T-helper 1 cell treated with Interleukin-12 subunit alpha and Interleukin-12 subunit beta and Interleukin-4 antibody, amounts not matched to agents 30 μg/mL and 1 μg/mL, for 36 hours (primary cell): ENCODE results near the gene POR.
A peak's percentile ranks its signal among the peaks of the same experiment; 100 is the strongest.

Experiments used
- H3K27ac Mint-ChIP-seq: one replicate; pipeline ENCODE4 v1.8.0; 2021; ENCODE audit warnings: mild to moderate bottlenecking, mixed read lengths
- H3K27me3 Mint-ChIP-seq: one replicate; pipeline ENCODE4 v1.8.0; 2021; ENCODE audit warnings: low read depth, mixed read lengths
- H3K36me3 Mint-ChIP-seq: one replicate; pipeline ENCODE4 v1.8.0; 2021; ENCODE audit warnings: low read depth, mixed read lengths
- H3K4me1 Mint-ChIP-seq: one replicate; pipeline ENCODE4 v1.8.0; 2021; ENCODE audit warnings: low read depth, mixed read lengths
- H3K4me3 Mint-ChIP-seq: one replicate; pipeline ENCODE4 v1.8.0; 2021; ENCODE audit warnings: mild to moderate bottlenecking, moderate library complexity, mixed read lengths
- H3K9me3 Mint-ChIP-seq: one replicate; pipeline ENCODE4 v1.8.0; 2021; ENCODE audit warnings: mixed read lengths

The POR gene

DNA sequence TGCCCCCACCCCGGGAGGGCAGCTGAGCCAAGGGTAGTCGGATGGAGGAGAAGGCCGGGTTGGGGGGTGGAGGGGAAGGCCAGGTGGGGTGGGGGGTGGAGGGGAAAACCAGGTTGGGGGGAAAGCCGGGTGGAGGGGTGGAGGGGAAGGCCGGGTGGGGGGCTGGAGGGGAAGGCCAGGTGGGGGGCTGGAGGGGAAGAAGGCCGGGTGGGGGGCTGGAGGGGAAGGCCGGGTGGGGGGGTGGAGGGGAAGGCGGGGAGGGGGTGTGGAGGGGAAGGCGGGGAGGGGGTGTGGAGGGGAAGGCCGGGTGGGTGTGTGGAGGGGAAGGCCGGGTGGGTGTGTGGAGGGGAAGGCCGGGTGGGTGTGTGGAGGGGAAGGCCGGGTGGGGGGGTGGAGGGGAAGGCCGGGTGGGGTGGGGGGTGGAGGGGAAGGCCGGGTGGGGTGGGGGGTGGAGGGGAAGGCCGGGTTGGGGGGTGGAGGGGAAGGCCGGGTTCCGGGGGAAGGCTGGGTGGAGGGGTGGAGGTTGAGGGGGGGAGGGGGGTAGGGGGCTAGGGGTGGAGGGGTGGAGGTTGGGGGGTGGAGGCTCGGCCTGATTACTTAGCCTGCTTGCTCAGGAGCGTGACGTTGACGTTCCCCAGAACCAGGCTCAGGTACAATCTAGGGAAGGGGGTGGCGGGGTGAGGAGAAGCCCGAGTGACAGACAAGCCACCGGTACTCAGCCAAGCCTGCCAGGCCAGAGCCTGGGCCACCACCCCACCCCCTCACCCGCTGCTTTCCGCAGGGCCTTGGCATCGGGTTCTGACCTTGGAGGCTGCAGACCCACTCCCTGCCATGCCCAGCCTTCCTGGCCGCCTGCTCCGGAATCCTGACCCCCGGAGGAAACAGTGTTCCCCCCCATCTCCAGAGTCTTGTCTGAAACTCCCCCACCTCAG lies 73.9 kb downstream of the POR start:
- Mint-ChIP-seq H3K4me3 (no peak overlapping the region), H3K36me3 (peaks cover 5% of the 10 kb centered on the region), H3K9me3 (no peaks in the 10 kb centered on the region), H3K27me3 (no peaks in the 10 kb centered on the region), H3K27ac (no peak overlapping the region), H3K4me1 (peaks cover 16% of the 10 kb centered on the region)

DNA sequence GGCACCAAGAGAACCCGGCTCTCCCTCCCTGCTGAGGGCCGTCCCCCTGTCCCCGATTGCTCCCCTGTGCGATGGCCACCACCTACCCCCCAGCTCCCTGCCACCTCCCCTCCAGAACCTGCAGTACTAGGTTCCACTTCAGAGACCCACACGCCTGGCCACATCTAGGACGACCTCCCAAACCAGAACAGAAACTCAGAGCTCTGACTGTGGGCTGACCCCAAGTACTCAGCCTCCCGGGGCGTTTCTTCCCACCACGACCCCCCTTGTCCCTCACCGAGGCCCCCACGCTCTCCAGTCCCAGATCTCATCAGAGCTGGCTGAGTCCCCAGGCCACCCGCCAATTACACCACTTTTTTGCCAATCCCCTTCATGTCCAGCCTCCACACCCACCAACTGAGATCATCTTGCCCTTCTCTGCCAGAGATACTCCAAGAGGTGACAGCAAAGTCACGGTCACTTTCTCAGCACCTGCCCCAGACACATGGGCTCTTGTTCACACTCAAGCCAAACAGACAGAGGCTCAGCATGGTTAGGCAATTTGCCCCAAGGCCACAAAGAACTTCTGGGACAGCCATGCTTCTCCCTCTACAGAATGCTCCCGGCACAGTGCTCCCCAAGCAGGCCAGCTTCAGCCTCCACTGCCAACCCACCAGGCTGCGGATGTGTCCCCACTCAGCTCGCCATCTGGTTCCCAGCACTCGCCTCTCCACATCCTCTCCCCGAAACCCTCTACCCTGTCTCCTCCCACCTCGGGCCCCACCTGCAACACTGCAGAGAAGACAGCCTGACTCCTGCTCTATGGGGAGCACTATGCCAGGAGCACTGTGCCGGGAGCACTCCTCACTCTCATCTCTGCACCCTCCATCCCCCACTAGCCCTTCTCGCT lies 74.8 kb downstream of the POR start:
- Mint-ChIP-seq H3K4me3 (no peak overlapping the region), H3K4me1 (peaks cover 16% of the 10 kb centered on the region), H3K27me3 (no peaks in the 10 kb centered on the region), H3K27ac (peak overlapping the region; percentile 35), H3K9me3 (no peaks in the 10 kb centered on the region), H3K36me3 (peaks cover 5% of the 10 kb centered on the region)

DNA sequence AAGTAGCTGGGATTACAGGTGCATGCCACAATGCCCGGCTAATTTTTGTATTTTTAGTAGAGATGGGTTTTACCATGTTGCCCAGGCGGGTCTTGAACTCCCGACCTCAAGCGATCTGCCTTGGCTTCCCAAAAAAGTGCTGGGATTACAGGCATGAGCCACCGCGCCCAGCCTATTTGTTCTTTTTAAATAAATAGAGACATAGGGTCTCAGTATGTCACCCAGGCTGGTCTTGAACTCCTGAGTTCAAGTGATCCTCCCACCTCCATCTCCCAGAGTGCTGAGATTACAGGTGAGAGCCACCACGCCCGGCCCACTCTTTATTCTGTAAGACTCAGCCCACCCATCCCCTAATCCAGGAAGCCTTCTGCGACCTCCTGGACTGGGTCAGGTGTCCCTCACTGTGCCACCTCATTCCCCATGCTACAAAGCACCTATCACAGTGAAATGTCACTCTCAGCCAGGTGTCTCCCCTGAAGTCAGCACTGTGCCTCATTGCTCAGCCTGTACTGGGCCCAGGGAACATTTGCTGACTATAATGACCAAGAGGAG lies 76.7 kb downstream of the POR start:
- Mint-ChIP-seq H3K36me3 (peaks cover 16% of the 10 kb centered on the region), H3K4me3 (no peak overlapping the region), H3K27me3 (no peaks in the 10 kb centered on the region), H3K4me1 (peaks cover 18% of the 10 kb centered on the region), H3K9me3 (no peaks in the 10 kb centered on the region), H3K27ac (no peak overlapping the region)

DNA sequence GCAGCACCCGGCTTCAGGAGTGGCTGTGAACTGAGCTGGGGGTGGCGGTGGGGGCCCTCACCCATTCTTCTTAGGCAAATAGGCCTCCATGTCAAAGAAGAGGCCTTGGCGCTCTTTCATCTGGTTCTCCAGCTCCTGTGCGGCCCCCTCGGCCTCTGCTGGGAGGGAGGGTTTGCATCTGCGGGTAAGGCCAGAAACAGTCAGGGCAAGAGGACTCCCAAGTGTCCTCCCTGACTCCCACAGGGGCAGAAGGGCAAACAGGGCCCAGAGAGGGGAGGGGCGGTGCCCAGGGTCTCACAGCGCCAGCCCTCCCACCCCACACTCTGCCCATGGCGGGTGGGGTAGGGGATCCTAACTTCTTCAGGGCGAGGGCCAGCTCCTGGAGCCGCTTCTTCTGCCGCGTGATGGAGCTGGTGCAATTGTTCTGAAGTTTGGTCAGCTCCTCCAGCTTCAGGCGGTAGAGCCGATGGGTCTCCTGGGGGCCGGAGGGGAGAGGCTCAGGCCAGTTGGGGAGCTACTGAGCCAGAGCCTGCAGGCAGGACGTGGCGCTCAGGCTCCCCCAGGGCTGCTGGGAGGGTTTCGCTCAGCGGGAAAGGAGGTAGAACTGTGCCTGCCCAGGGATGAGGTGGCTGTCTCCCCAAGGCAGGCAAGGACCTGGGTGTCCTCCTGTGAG lies 77.3 kb downstream of the POR start:
- Mint-ChIP-seq H3K27me3 (no peaks in the 10 kb centered on the region), H3K4me3 (no peak overlapping the region), H3K9me3 (no peaks in the 10 kb centered on the region), H3K4me1 (peaks cover 24% of the 10 kb centered on the region), H3K36me3 (peaks cover 20% of the 10 kb centered on the region), H3K27ac (no peak overlapping the region)

DNA sequence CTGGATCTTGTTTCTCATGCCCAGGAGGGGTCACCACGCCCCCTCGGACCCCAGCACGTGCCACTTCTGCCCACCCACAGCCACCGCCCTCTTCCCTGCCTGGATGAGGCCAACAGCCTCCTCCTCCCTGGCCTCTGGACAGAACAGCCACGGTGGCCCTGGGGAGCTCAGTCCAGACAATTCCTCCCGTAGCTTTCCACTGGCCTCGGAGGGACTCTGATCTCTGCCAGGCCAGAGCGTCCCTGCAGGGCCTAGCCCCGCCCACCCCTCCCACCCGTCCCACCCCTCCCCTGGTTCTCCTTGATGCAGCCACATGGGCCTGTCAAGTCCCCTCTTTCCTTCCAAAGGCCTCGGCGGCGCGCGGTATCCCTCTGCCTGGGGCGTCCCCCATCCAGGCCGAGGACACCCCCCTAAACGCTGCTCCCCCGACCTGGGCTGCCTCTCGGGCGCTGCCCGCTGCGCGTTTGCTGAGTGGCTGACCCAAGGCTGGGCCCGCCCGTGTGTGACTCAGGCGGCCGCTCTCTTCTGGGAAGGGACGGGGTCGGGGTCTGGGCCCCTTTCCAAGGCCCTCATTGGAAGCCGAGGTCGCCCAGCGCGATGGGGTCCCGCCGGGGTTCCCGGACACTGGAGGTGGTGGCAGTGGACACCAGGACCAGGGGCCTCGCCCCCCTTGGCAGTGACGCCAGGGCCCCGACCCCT lies 78.9 kb downstream of the POR start:
- peaks cover 29% of the 10 kb centered on the region for H3K4me1 Mint-ChIP-seq
- H3K27ac Mint-ChIP-seq, result peak overlapping the region; percentile 41

DNA sequence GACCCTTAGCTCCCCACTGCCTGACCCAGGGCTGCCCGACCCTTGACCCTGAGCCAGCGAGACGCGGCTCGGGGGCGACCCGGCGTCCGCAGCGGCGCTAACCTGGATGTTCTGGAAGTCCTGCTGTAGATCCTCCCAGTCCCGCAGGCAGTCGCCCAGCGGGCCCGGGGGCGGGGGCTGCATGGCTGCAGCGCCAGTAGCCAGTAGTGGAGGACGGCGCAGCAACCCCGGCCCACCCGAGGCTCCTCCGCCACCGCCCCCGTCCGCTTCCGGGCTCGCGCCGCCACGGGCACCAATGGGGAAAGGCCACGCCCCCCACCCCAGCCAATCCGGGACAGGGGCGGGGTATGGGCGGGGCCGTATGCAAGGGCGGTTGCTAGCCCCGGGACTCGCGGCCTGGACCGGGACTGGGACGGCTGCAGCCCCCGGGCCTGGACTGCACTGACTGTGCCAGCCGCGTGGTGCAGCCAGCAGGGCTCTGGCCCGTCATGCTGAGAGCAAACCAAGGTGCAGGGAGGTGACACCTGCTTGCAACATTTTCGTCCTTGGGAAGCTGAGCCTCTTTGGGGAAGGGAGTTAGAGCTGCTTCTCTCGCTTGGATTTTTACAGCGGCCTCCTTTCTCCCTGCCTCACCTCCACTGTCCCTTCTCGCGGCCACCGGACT lies 79.6 kb downstream of the POR start, which contains the start of gene TMEM120A:
Gene TMEM120A (minus strand): TSS at position 208 of the 664 bp plus-strand sequence. CDS start 25 bp downstream, at position 183.
- H3K27ac Mint-ChIP-seq, result peak within 1 kb of the TSS; percentile 41
- peaks cover 32% of the 10 kb centered on the region for H3K36me3 Mint-ChIP-seq
- peaks cover 28% of the 10 kb centered on the region for H3K4me1 Mint-ChIP-seq
- no peaks in the 10 kb centered on the region for H3K9me3 Mint-ChIP-seq
- H3K27me3 Mint-ChIP-seq, result no peaks in the 10 kb centered on the region
- H3K4me3 Mint-ChIP-seq, result peak within 1 kb of the TSS; percentile 76

More for the DNA sequence above, 78.9 kb downstream of the POR start:
- peak overlapping the region; percentile 76 for H3K4me3 Mint-ChIP-seq
- H3K27me3 Mint-ChIP-seq, result no peaks in the 10 kb centered on the region
- H3K9me3 Mint-ChIP-seq, result no peaks in the 10 kb centered on the region
- peaks cover 31% of the 10 kb centered on the region for H3K36me3 Mint-ChIP-seq

DNA sequence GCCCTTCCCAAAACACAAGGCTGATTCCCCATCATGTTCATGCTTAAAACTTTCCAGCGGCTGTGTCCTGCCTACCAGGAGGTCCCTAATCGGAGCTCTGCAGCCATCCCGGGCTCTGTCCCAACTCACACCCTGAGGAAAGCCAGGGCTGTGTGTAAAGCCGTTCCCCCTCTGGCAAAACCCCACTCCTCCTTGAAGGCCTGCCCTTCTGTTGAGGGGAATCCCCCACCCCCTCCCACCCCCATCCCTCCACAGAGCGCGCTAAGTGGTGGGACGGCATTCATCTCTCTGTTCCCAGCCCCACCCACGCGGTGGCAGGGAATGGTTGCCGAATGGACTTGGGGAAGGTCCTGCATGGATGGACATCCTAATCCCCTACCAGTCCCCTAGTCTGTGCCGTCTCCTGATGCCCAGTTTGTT lies 80.1 kb downstream of the POR start:
- peaks cover 23% of the 10 kb centered on the region for H3K4me1 Mint-ChIP-seq
- no peaks in the 10 kb centered on the region for H3K9me3 Mint-ChIP-seq
- no peaks in the 10 kb centered on the region for H3K27me3 Mint-ChIP-seq
- H3K4me3 Mint-ChIP-seq, result peak overlapping the region; percentile 76
- H3K36me3 Mint-ChIP-seq, result peaks cover 31% of the 10 kb centered on the region
- H3K27ac Mint-ChIP-seq, result no peak overlapping the region

DNA sequence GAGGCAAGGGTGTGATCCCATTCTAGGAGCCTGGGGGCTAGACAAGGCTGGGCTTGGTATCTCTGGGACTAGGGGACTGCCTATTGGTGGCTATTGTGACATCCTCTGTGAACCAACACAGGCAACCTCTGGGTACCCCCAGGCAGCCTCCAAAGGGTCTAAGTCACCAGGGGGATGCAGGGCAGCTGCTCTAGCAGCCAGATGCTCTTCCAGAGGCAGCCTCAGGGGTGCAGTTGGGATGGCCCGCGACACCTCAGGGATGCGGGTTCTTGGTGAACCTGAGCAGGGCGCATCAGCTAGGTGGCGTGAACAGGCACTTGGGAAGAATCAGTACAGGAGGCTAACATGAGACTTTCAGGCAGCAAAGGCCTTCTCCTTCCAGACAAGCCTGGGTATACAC lies 81.0 kb downstream of the POR start:
- Mint-ChIP-seq H3K27ac (no peak overlapping the region), H3K36me3 (peaks cover 31% of the 10 kb centered on the region), H3K27me3 (no peaks in the 10 kb centered on the region), H3K4me3 (peak overlapping the region; percentile 18), H3K9me3 (no peaks in the 10 kb centered on the region), H3K4me1 (peaks cover 21% of the 10 kb centered on the region)

DNA sequence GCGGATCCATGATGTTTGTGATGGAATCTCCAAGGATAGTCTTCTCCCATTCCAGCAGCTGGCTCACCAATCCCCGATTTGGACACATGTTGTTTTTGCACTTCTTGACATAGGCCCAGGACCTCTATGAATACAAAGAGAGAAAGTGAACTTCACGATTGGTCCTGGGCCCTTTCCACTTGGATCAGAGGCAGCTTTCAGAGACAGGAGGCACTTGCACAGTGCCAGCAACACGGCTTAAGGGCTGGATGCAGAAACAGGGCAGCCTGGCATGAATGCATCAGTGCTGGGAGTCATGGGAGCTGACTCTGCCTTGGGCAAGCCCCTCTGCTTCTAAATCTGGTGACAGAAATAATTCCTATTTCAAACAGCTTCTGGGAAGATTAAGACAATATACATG lies 81.5 kb downstream of the POR start:
- no peak overlapping the region for H3K27ac Mint-ChIP-seq
- H3K27me3 Mint-ChIP-seq, result no peaks in the 10 kb centered on the region
- H3K9me3 Mint-ChIP-seq, result no peaks in the 10 kb centered on the region
- H3K4me3 Mint-ChIP-seq, result no peak overlapping the region
- peaks cover 20% of the 10 kb centered on the region for H3K4me1 Mint-ChIP-seq
- H3K36me3 Mint-ChIP-seq, result peaks cover 32% of the 10 kb centered on the region

DNA sequence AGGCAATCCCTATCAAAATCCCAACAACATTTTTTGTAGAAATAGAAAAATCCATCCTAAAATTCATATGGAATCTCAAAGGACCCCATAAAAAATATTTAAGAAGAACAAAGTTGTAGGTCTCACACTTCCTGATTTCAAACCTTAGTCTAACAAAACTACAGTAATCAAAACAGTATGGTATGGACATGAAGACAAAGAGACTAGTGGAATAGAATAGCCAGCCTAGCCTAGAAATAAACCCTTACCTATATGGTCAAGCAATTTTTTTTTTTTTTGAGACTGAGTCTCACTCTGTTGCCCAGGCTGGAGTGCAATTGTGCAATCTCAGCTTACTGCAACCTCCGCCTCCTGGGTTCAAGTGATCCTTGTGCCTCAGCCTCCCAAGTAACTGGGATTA lies 83.1 kb downstream of the POR start:
- Mint-ChIP-seq H3K4me1 (peaks cover 19% of the 10 kb centered on the region), H3K27ac (no peak overlapping the region), H3K27me3 (no peaks in the 10 kb centered on the region), H3K4me3 (no peak overlapping the region), H3K9me3 (no peaks in the 10 kb centered on the region), H3K36me3 (peaks cover 38% of the 10 kb centered on the region)

DNA sequence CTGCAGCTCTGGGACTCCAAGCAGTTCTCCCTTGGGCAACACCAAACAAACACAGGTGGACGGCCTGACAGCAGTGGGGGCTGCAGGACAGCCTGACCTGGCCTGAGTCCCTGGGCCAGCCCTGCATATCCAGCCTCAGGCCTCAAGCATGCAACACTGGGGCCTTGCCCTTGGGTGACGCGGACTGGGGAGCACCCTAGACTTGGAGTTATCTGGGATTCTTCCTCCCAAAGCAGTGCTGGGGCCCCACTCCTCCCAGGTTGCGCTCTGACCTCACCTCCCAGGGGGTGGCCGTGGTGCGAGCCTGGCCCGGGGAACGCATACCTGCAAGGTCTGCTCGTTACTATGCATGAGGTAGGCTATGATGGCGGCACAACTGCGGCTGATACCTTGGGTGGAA lies 85.6 kb downstream of the POR start:
- Mint-ChIP-seq H3K27me3 (no peaks in the 10 kb centered on the region), H3K36me3 (peaks cover 49% of the 10 kb centered on the region), H3K27ac (no peak overlapping the region), H3K4me1 (peaks cover 15% of the 10 kb centered on the region), H3K9me3 (no peaks in the 10 kb centered on the region), H3K4me3 (no peak overlapping the region)

DNA sequence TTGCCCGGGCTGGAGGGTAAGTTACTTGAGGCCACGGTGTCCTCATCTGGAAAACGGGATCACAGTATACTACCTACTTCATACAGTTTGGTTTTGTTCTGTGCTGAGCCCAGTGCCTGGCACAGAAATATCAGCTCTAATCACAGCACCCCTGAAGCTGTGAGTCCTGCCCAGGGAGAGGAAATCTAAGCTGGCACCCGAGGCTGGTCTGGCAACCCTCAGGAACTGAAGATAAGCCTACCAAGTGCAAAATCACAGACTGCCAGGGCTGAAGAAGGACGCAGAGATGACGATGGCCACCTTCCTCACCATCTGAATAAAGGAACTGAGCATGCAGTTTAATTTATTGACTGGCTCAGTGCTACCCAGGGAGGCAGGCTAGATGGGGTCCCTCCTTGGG lies 87.2 kb downstream of the POR start:
- no peak overlapping the region for H3K27ac Mint-ChIP-seq
- H3K4me1 Mint-ChIP-seq, result peaks cover 9% of the 10 kb centered on the region
- H3K27me3 Mint-ChIP-seq, result no peaks in the 10 kb centered on the region
- H3K36me3 Mint-ChIP-seq, result peaks cover 37% of the 10 kb centered on the region
- H3K4me3 Mint-ChIP-seq, result no peak overlapping the region
- H3K9me3 Mint-ChIP-seq, result no peaks in the 10 kb centered on the region

DNA sequence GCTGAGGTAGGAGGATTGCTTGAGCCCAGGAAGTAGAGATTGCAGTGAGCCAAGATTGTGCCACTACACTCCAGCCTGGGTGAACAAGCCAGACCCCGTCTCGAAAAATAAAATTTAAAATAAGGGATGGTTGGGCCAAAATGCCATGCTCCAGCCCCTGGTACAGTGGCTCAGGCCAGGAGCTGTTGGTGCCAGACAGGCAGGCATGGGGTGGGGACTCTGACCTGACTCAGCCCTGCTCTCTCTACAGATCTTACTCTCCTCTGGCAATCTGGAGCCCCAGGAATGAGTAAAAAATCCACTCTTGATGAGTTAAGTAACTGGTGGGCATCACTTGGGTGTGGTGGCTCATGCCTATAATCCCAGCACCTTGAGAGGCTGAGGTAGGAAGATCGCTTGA lies 87.9 kb downstream of the POR start:
- Mint-ChIP-seq H3K27ac (peak overlapping the region; percentile 63), H3K4me1 (peaks cover 5% of the 10 kb centered on the region), H3K4me3 (no peak overlapping the region), H3K27me3 (no peaks in the 10 kb centered on the region), H3K9me3 (no peaks in the 10 kb centered on the region), H3K36me3 (peaks cover 31% of the 10 kb centered on the region)
